Activated naive CD8-positive, alpha-beta T cell treated with anti-CD3 and anti-CD28 coated beads for 36 hours (primary cell): ENCODE results near the gene LZTR1. TPM values are rescaled to one million over a fixed set of nuclear protein-coding genes. Genes with fewer than 3 reads are reported as not detected.
A peak's percentile ranks its signal among the peaks of the same experiment; 100 is the strongest.
"Not testable (repeated sequence)": the region's sequence is repeated elsewhere in the genome, so short reads cannot be mapped to it uniquely, and the experiment has no call there.

Source experiments
- DNase-seq: peaks from one replicate; pipeline ENCODE4 v3.0.0; 2021
- H3K27ac Mint-ChIP-seq: one replicate; pipeline ENCODE4 v1.8.0; 2022; ENCODE audit warnings: mild to moderate bottlenecking, moderate library complexity, mixed read lengths
- H3K27me3 Mint-ChIP-seq: one replicate; pipeline ENCODE4 v1.8.0; 2022; ENCODE audit warnings: mild to moderate bottlenecking, mixed read lengths
- H3K36me3 Mint-ChIP-seq: one replicate; pipeline ENCODE4 v1.8.0; 2021; ENCODE audit warnings: mild to moderate bottlenecking, mixed read lengths
- H3K4me1 Mint-ChIP-seq: one replicate; pipeline ENCODE4 v1.8.0; 2021; ENCODE audit warnings: mixed read lengths
- H3K4me3 Mint-ChIP-seq: one replicate; pipeline ENCODE4 v1.8.0; 2022; ENCODE audit warnings: mild to moderate bottlenecking, moderate library complexity, mixed read lengths
- H3K9me3 Mint-ChIP-seq: one replicate; pipeline ENCODE4 v1.8.0; 2022; ENCODE audit warnings: mixed read lengths
- total RNA-seq, 2 experiments: library from RNA; stranded (reverse); gene quantifications; one replicate each; pipeline ENCODE4 v1.2.3, GENCODE V29; 2021

Gene LZTR1
- total RNA-seq: 10 to 100 TPM; 32.4 to 39.2 TPM

DNA sequence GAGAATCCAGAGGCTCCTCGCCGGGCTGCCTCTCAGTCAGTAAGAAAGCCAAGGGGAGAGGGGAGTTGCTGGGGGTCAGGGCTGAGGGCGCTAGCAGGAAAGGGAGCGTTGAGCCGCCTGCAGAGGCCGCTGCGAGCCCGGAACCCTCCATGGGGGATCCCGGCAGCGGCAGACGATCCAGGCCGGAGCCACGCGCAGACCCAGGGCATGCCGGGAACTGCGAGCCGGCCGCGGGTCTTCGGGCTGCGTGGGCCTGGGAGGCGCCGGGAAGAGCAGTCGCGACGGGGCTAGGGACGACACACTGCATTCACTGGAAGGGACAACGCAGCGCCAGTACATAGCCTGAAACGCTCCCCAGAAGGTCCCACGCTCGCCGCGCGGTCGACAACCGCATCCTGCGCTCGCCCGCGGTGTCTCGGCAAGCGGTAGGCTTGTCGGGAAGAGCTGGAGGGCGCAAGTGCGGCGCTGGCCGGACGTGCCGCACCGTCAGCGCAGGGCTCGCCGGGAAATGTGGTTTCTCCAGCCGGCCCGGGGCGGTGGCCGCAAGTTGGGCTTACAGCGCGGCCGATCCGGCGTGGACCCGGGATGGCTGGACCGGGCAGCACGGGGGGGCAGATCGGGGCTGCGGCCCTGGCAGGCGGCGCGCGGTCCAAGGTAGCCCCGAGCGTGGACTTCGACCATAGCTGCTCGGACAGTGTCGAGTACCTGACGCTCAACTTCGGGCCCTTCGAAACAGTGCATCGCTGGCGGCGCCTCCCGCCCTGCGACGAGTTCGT is at the start of gene LZTR1:
Gene LZTR1 (plus strand): TSS at position 511 of the 776 bp plus-strand sequence. CDS start 75 bp downstream, at position 586.
- H3K4me3 Mint-ChIP-seq: peak within 1 kb of the TSS; percentile 98
- H3K4me1 Mint-ChIP-seq: peaks cover 33% of the 10 kb centered on the region
- H3K36me3 Mint-ChIP-seq: peaks cover 1% of the 10 kb centered on the region
- DNase-seq: peak; percentile 81
- no peaks in the 10 kb centered on the region for H3K27me3 Mint-ChIP-seq
- peak within 1 kb of the TSS; percentile 88 for H3K27ac Mint-ChIP-seq
- H3K9me3 Mint-ChIP-seq: peaks cover 7% of the 10 kb centered on the region

DNA sequence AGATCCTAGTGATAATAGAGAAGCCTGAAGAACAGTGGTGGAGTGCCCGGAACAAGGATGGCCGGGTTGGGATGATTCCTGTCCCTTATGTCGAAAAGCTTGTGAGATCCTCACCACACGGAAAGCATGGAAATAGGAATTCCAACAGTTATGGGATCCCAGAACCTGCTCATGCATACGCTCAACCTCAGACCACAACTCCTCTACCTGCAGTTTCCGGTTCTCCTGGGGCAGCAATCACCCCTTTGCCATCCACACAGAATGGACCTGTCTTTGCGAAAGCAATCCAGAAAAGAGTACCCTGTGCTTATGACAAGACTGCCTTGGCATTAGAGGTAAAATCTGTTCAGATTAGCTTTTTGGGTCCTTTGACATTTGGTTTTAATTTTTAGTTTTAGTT is 48.2 kb upstream of the LZTR1 start:
- DNase-seq: no peak
- Mint-ChIP-seq H3K27me3 (no peaks in the 10 kb centered on the region), H3K36me3 (peaks cover 50% of the 10 kb centered on the region), H3K27ac (no peak overlapping the region), H3K9me3 (no peaks in the 10 kb centered on the region), H3K4me1 (peaks cover 62% of the 10 kb centered on the region), H3K4me3 (no peak overlapping the region)

DNA sequence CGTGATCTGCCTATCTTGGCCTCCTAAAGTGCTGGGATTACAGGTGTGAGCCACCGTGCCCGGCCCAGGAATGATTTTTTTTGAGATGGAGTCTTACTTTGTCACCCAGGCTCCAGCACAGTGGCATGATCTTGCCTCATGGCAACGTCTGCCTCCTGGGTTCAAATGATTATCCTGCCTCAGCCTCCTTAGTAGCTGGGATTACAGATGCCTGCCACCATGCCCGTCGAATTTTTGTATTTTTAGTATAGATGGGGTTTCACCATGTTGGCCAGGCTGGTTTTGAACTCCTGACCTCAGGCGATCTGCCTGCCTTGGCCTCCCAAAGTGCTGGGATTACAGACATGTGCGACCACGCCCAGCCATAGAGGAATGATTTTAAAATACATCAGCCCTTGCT is 47.0 kb upstream of the LZTR1 start:
- H3K27ac Mint-ChIP-seq, H3K27me3 Mint-ChIP-seq, H3K9me3 Mint-ChIP-seq, DNase-seq, H3K4me3 Mint-ChIP-seq: not testable (repeated sequence)
- Mint-ChIP-seq H3K36me3 (peaks cover 47% of the 10 kb centered on the region), H3K4me1 (peaks cover 65% of the 10 kb centered on the region)

DNA sequence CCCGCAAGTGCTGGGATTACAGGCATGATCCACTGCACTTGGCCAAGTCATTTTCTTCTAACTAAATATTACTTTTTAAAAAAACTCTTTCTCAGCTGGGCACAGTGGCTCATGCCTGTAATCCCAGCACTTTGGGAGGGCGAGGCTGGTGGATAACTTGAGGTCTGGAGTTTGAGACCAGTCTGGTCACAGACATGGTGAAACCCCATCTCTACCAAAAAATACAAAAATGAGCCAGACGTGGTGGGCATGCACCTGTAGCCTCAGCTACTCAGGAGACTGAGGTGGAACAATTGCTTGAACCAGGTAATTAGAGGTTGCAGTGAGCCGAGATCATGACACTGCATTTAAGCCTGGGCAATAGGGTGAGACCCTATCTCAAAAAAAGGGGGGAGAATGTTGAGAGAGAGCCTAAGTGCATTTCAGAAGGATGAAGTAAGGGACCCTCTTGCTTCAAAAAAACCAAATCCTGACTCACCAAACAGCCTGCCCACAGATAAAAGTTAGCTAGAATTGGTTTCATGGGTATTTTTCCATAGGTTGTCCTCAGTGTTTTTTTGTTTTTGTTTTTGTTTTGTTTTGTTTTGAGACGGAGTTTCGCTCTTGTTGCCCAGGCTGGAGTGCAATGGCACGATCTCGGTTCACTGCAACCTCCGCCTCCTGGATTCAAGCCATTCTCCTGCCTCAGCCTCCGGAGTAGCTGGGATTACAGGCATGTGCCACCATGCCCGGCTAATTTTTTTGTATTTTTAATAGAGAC is 46.1 kb upstream of the LZTR1 start:
- H3K36me3 Mint-ChIP-seq: peaks cover 48% of the 10 kb centered on the region
- H3K27ac Mint-ChIP-seq: not testable (repeated sequence)

DNA sequence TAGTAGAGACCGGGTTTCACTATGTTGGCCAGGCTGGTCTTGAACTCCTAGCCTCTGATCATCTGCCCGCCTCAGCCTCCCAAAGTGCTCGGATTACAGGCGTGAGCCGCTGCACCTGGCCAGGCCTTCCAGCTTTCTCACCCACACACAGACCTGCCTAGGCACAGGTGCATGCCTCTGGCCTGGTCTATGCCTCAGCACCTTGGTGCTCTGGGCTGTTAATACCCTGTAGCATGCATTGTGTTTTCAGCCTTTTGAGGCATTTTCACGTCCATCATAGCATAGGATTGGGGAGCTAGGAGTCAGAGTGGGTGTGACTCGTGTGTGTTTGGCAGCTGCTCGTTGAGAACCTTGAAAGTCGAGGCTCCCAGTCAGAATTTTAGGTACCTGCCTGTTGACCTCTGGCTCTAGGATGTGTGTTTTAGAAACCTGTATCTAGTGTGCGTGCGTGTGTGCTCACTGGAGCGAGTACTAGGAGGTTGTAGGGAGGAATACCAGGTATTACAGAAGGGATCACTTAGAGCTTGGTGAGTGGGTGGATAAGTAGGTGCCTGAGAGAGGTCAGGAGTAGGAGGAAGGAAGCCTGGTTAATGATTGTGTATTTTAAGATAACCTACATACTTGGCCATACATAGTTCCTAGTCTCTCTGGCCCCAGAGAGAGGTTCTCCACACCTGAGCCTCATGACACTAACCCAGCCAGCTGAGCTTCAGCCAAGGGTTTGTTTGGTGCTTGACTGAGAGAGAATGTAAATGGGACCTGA is 44.9 kb upstream of the LZTR1 start:
- H3K4me3 Mint-ChIP-seq: no peak overlapping the region
- H3K27ac Mint-ChIP-seq: peak overlapping the region; percentile 6
- no peaks in the 10 kb centered on the region for H3K9me3 Mint-ChIP-seq
- H3K36me3 Mint-ChIP-seq: peaks cover 56% of the 10 kb centered on the region
- no peaks in the 10 kb centered on the region for H3K27me3 Mint-ChIP-seq
- H3K4me1 Mint-ChIP-seq: peaks cover 75% of the 10 kb centered on the region
- DNase-seq: no peak

More for the DNA sequence above, 46.1 kb upstream of the LZTR1 start:
- peaks cover 69% of the 10 kb centered on the region for H3K4me1 Mint-ChIP-seq
- H3K4me3 Mint-ChIP-seq, H3K27me3 Mint-ChIP-seq, H3K9me3 Mint-ChIP-seq, DNase-seq: not testable (repeated sequence)

DNA sequence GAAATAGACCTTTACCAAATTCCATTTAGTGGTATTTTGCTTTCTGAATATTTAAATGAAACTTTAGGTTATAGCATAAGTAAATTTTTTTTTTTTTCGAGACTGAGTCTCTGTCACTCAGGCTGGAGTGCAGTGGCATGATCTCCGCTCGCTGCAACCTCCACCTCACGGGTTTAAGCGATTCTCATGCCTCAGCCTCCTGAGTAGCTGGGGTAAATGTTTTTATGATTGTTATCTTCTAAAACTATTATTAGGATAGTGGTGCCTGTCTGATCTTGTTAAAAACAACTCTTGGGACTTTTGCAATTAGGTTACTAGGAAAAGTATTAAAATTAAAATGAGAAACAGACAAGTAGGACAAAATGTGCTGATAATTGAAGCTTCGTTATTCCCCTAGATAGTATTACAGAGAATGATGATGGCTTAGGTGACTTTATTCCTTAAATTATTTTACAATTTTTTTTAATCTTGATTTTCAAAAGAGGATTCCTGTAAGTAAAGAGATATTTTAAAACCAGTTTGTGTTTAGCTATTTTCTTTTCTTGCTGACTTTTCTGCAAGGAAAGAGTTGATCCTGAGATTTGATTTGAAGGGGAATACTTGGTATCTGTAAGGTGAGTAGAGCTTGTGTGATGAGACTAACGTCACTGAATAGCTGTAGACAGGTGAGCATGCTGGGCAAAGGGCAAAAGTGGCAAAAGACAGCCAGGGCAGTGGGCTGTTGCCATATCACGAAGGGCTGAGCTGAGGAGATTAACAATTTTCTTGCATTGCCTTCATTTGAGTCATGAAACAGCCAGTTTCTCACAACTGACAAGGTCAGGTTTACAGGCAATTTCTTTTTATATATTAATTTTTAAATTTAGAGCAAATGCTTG is 44.1 kb upstream of the LZTR1 start:
- Mint-ChIP-seq H3K4me1 (peaks cover 78% of the 10 kb centered on the region), H3K27ac (no peak overlapping the region), H3K4me3 (no peak overlapping the region), H3K9me3 (no peaks in the 10 kb centered on the region), H3K27me3 (no peaks in the 10 kb centered on the region), H3K36me3 (peaks cover 57% of the 10 kb centered on the region)
- no peak for DNase-seq

DNA sequence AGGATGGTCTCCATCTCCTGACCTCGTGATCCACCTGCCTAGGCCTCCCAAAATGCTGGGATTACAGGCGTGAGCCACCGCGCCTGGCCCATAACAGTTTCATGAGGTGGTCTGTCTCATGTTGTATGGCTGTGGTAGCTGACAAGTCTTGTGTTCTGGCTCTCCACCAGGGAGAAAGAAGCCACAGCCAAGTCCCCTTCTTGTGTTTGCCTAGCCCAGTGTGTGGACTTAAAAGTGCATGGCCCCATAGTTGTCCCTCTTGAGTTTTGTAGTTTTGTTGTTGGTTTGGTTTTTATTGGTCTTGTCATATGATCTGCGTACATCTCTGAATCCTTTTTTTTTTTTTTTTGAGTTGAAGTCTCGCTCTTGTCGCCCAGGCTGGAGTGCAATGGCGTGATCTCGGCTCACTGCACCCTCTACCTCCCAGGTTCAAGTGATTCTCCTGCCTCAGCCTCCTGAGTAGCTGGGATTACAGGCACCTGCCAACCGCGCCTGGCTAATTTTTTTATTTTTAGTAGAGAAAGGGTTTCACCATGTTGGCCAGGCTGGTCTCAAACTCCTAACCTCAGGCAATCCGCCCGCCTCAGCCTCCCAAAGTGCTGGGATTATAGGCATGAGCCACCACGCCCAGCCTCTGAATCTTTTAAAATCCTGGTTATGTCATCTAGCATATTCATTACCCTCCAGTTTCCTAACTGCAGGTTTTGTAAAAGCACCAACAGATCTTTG is 42.5 kb upstream of the LZTR1 start:
- not testable (repeated sequence) for H3K27me3 Mint-ChIP-seq, H3K9me3 Mint-ChIP-seq, DNase-seq, H3K4me3 Mint-ChIP-seq
- H3K27ac Mint-ChIP-seq: peak overlapping the region; percentile 42
- H3K36me3 Mint-ChIP-seq: peaks cover 51% of the 10 kb centered on the region
- H3K4me1 Mint-ChIP-seq: peaks cover 73% of the 10 kb centered on the region

DNA sequence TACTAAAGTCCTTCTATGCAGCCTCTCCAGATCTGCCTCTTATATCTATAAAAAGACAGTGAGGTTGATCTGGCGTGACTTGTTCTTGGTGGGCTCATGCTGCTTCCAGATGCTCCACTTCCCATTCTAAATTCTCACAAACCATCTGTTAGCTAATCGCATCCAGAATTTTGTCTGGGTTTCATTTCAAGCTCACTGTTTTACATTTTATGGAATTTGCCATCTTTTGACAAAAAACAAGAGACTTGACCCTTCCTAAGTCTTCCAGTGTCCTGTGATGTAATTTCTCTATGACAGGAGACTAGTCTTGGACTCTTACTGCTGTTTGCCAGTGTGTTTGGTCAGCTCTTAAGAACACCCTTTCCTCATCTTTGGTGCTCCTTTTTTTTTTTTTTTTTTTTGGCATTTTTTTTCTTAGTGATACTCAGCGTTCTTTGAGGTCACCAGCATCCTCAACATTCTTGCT is 41.9 kb upstream of the LZTR1 start:
- Mint-ChIP-seq H3K4me1 (peaks cover 69% of the 10 kb centered on the region), H3K36me3 (peaks cover 47% of the 10 kb centered on the region), H3K4me3 (no peak overlapping the region), H3K27ac (no peak overlapping the region), H3K9me3 (no peaks in the 10 kb centered on the region), H3K27me3 (no peaks in the 10 kb centered on the region)
- DNase-seq: no peak

DNA sequence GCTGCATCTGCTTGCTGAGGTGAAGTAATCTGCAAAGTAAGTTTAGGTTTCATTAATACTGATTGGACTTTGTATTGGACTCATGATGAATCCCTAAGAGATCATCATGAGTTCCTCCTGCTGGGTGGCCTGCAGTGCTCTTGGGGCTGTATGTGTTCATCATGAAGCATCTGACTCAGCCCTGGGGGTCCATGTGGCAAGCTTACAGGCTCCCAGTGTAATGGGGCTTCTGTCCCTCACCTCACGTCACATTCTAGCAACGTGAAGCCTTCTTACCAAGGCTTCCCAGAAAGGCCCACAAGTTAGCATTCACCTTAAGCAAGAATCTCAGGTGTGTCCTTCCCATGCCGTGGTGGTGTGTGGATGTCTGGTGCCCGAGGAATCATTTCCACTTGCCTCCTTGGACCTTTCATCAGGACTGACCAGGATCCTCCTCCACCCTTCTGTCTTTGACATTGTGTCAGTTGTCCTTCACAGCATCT is 41.2 kb upstream of the LZTR1 start:
- no peaks in the 10 kb centered on the region for H3K27me3 Mint-ChIP-seq
- no peak for DNase-seq
- no peak overlapping the region for H3K4me3 Mint-ChIP-seq
- H3K9me3 Mint-ChIP-seq: no peaks in the 10 kb centered on the region
- peaks cover 71% of the 10 kb centered on the region for H3K4me1 Mint-ChIP-seq
- H3K36me3 Mint-ChIP-seq: peaks cover 50% of the 10 kb centered on the region
- H3K27ac Mint-ChIP-seq: no peak overlapping the region

DNA sequence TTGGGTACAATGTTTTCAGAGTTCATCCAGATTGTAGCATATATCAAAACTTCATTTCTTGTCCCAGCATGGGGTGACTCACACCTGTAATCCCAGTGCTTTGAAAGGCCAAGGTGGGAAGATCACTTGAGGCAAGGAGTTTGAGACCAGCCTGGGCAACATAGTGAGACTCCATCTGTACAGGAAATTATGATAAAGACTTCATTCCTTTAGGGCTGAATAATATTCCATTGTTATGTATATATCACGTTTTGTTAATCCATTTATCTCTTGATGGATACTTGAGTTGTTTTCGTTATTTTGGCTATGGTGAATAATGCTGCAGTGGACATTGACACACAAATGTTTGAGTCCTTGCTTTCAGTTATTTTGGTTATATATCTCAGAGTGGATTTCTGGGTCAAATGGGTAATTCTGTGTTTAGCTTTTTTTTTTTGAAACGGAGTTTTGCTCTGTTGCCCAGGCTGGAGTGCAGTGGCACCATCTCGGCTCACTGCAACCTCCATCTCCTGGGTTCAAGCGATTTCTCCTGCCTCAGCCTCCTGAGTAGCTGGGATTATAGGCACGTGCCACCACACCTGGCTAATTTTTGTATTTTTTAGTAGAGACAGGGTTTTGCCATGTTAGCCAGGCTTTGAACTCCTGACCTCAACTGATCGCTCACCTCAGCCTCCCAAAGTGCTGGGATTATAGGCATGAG is 39.7 kb upstream of the LZTR1 start:
- not testable (repeated sequence) for H3K27ac Mint-ChIP-seq, H3K4me3 Mint-ChIP-seq, H3K27me3 Mint-ChIP-seq, DNase-seq, H3K9me3 Mint-ChIP-seq
- H3K36me3 Mint-ChIP-seq: peaks cover 41% of the 10 kb centered on the region
- peaks cover 69% of the 10 kb centered on the region for H3K4me1 Mint-ChIP-seq

DNA sequence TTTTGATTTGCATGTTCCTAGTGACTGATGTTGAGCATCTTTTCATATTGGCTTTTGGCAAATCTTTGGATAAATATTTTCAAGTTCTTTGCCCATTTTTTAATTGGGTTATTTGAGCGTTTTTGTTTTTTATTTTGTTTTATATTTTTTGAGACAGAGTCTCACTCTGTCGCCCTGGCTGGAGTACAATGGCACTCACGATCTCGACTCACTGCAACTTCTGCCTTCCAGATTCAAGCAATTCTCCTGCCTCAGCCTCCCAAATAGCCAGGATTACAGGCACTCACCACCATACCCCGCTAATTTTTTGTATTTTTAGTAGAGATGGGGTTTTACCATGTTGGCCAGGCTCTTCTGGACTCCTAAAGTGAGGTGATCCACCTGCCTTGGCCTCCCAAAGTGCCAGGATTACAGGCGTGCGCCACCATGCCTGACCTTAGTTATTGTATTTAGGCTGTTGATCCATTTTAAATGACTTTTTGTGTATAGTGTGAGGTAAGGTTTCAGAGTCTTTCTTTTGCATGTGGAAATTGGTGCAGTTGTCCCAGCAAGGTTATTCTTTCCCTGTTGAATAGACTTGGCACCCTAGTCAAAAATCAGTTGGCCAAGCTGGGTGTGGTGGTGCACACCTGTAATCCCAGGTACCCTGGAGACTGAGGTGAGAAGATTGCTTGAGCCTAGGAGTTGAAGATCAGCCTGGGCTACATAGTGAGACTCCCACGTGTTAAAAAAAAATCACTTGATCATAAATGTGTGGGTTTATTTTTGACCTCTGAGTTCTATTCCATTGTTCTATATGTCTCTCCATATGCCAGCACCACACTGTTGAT is 38.8 kb upstream of the LZTR1 start:
- H3K27ac Mint-ChIP-seq: no peak overlapping the region
- DNase-seq: no peak
- peaks cover 68% of the 10 kb centered on the region for H3K4me1 Mint-ChIP-seq
- no peaks in the 10 kb centered on the region for H3K27me3 Mint-ChIP-seq
- no peak overlapping the region for H3K4me3 Mint-ChIP-seq
- no peaks in the 10 kb centered on the region for H3K9me3 Mint-ChIP-seq
- H3K36me3 Mint-ChIP-seq: peaks cover 39% of the 10 kb centered on the region

DNA sequence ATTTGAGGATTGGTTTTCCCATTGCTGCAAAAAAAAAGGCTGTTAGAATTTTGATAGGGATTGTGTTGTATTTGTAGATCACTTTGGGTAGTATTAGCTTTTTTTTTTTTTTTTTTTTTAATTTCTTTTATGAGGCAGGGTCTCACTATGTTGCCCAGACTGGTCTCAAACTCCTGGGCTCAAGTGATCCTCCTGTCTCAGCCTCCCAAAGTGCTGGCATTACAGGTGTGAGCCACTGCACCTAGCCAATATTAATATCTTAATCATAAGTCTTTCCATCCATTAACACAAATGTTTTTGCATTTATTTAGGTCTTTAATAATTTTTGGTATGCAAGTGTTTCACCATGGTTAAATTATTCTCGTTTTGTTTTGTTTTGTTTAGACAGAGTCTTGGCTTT is 38.1 kb upstream of the LZTR1 start:
- Mint-ChIP-seq H3K4me1 (peaks cover 67% of the 10 kb centered on the region), H3K27ac (no peak overlapping the region), H3K9me3 (no peaks in the 10 kb centered on the region), H3K36me3 (peaks cover 38% of the 10 kb centered on the region), H3K27me3 (no peaks in the 10 kb centered on the region), H3K4me3 (no peak overlapping the region)
- DNase-seq: no peak

DNA sequence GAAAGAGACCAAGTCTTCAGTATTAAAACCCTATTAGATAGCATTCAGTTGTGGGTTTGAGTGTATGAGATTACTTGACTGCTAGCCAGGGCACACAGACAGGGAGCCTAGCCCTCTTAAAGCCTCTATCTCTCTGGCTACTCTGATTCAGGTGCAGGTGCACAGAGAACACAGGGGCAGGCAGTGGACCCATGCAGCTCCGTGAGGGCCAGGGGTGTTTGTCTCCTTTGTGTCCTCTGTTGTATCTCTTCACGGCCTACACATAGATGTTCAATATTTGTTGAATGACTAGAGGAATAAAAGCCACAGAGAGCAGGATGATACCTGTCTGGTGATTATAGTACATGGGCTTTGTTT is 36.5 kb upstream of the LZTR1 start:
- no peaks in the 10 kb centered on the region for H3K9me3 Mint-ChIP-seq
- H3K4me1 Mint-ChIP-seq: peaks cover 62% of the 10 kb centered on the region
- peaks cover 38% of the 10 kb centered on the region for H3K36me3 Mint-ChIP-seq
- no peaks in the 10 kb centered on the region for H3K27me3 Mint-ChIP-seq
- no peak overlapping the region for H3K4me3 Mint-ChIP-seq
- no peak overlapping the region for H3K27ac Mint-ChIP-seq
- DNase-seq: no peak
